ENCODE data around the gene ALOX5AP. TPM values are rescaled to one million over a fixed set of nuclear protein-coding genes. Genes with fewer than 3 reads are reported as not detected.

The ALOX5AP gene
- polyA plus RNA-seq, 2 donors = 2.1 to 10.5 TPM

- Histone ChIP-seq H3K4me3 (ENCODE audit: low read depth in 1 of 2, low read length in 2 of 2) (no peak overlapping the region), H3K27me3 (ENCODE audit: control insufficient read depth in 1 of 2, insufficient read depth in 2 of 2, low read length in 2 of 2) (no peaks in the 10 kb centered on the region), H3K36me3 (ENCODE audit: control insufficient read depth in 2 of 2, insufficient read depth in 2 of 2, low read length in 1 of 2) (no peaks in the 10 kb centered on the region), H3K9me3 (ENCODE audit: control insufficient read depth in 2 of 2, insufficient read depth in 1 of 2, low read depth in 1 of 2, low read length in 1 of 2) (no peaks in the 10 kb centered on the region), H3K4me1 (ENCODE audit: control insufficient read depth in 2 of 2, insufficient read depth in 2 of 2, low read length in 1 of 2) (no peaks in the 10 kb centered on the region), H3K27ac (ENCODE audit: low read depth in 2 of 2, low read length in 1 of 2) (no peak overlapping the region)
- WGBS, 2 donors = 55 to 69% methylated on average over 13 of the region's 13 CpGs
These were observed 22.5 kb upstream of the ALOX5AP start for GRCh38 chr13:30712536-30713532.

- Histone ChIP-seq H3K4me1 (ENCODE audit: control insufficient read depth in 2 of 2, insufficient read depth in 2 of 2, low read length in 1 of 2) (no peaks in the 10 kb centered on the region), H3K4me3 (ENCODE audit: low read depth in 1 of 2, low read length in 2 of 2) (no peak overlapping the region), H3K36me3 (ENCODE audit: control insufficient read depth in 2 of 2, insufficient read depth in 2 of 2, low read length in 1 of 2) (no peaks in the 10 kb centered on the region), H3K9me3 (ENCODE audit: control insufficient read depth in 2 of 2, insufficient read depth in 1 of 2, low read depth in 1 of 2, low read length in 1 of 2) (no peaks in the 10 kb centered on the region), H3K27me3 (ENCODE audit: control insufficient read depth in 1 of 2, insufficient read depth in 2 of 2, low read length in 2 of 2) (no peaks in the 10 kb centered on the region), H3K27ac (ENCODE audit: low read depth in 2 of 2, low read length in 1 of 2) (no peak overlapping the region)
- WGBS, 2 donors = 89 to 90% methylated on average over 10 of the region's 10 CpGs
These were observed 20.5 kb upstream of the ALOX5AP start for GRCh38 chr13:30714629-30715371.

DNA sequence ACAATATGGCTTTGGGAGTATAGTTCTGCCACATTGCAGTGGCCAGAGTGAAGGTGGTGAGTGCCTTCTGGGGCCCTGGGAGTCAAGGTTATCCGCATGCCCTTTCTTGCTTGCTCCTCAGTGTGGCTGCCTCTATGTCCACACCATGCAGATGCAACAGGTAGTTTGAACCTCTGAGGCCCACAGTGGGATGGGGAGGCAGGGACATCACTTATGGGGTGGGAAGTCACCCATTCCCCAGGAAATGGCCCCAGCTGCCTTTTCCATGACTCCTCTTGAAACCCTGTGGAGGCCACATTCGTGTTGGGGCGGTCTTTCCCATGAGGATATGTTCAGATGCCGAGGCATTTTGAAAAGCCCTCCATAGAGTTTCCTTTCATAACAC is 20.0 kb upstream of the ALOX5AP start:
- Histone ChIP-seq H3K4me3 (ENCODE audit: low read depth in 1 of 2, low read length in 2 of 2) (no peak overlapping the region), H3K27ac (ENCODE audit: low read depth in 2 of 2, low read length in 1 of 2) (no peak overlapping the region), H3K27me3 (ENCODE audit: control insufficient read depth in 1 of 2, insufficient read depth in 2 of 2, low read length in 2 of 2) (no peaks in the 10 kb centered on the region), H3K9me3 (ENCODE audit: control insufficient read depth in 2 of 2, insufficient read depth in 1 of 2, low read depth in 1 of 2, low read length in 1 of 2) (no peaks in the 10 kb centered on the region), H3K4me1 (ENCODE audit: control insufficient read depth in 2 of 2, insufficient read depth in 2 of 2, low read length in 1 of 2) (no peaks in the 10 kb centered on the region), H3K36me3 (ENCODE audit: control insufficient read depth in 2 of 2, insufficient read depth in 2 of 2, low read length in 1 of 2) (no peaks in the 10 kb centered on the region)
- WGBS, 2 donors = 92 to 93% methylated on average over 4 of the region's 4 CpGs

DNA sequence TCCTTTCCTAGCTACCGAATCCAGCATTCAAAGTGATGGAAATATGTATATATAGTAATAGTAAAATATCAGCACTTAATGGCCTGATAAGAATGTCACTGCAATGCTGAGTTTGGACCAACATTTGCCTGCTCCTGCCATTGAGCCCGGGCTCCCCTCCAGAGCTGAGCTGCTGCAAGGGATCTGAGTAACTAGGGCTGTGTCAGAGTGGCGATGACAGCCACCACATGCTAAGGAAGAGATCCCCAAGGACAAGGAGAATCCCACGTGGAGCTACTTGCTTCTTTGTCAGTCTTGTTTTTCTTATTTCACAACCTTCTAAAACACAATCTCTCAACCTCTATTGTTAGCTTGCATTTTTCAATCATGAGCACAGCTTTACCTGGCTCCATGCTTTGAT is 19.5 kb upstream of the ALOX5AP start:
- 72 to 74% methylated on average over 4 of the region's 4 CpGs for WGBS, 2 donors
- no peak overlapping the region for H3K4me3 ChIP-seq (ENCODE audit: low read depth in 1 of 2, low read length in 2 of 2)
- no peak overlapping the region for H3K27ac ChIP-seq (ENCODE audit: low read depth in 2 of 2, low read length in 1 of 2)
- no peaks in the 10 kb centered on the region for H3K9me3 ChIP-seq (ENCODE audit: control insufficient read depth in 2 of 2, insufficient read depth in 1 of 2, low read depth in 1 of 2, low read length in 1 of 2)
- H3K36me3 ChIP-seq (ENCODE audit: control insufficient read depth in 2 of 2, insufficient read depth in 2 of 2, low read length in 1 of 2) = no peaks in the 10 kb centered on the region
- H3K4me1 ChIP-seq (ENCODE audit: control insufficient read depth in 2 of 2, insufficient read depth in 2 of 2, low read length in 1 of 2) = no peaks in the 10 kb centered on the region
- no peaks in the 10 kb centered on the region for H3K27me3 ChIP-seq (ENCODE audit: control insufficient read depth in 1 of 2, insufficient read depth in 2 of 2, low read length in 2 of 2)

GRCh38 chr13:30718661-30719524 is 16.4 kb upstream of the ALOX5AP start:
- WGBS, 2 donors = 86 to 88% methylated on average over 9 of the region's 9 CpGs
- Histone ChIP-seq H3K9me3 (ENCODE audit: control insufficient read depth in 2 of 2, insufficient read depth in 1 of 2, low read depth in 1 of 2, low read length in 1 of 2) (no peaks in the 10 kb centered on the region), H3K27ac (ENCODE audit: low read depth in 2 of 2, low read length in 1 of 2) (no peak overlapping the region), H3K36me3 (ENCODE audit: control insufficient read depth in 2 of 2, insufficient read depth in 2 of 2, low read length in 1 of 2) (no peaks in the 10 kb centered on the region), H3K27me3 (ENCODE audit: control insufficient read depth in 1 of 2, insufficient read depth in 2 of 2, low read length in 2 of 2) (no peaks in the 10 kb centered on the region), H3K4me1 (ENCODE audit: control insufficient read depth in 2 of 2, insufficient read depth in 2 of 2, low read length in 1 of 2) (no peaks in the 10 kb centered on the region), H3K4me3 (ENCODE audit: low read depth in 1 of 2, low read length in 2 of 2) (no peak overlapping the region)

DNA sequence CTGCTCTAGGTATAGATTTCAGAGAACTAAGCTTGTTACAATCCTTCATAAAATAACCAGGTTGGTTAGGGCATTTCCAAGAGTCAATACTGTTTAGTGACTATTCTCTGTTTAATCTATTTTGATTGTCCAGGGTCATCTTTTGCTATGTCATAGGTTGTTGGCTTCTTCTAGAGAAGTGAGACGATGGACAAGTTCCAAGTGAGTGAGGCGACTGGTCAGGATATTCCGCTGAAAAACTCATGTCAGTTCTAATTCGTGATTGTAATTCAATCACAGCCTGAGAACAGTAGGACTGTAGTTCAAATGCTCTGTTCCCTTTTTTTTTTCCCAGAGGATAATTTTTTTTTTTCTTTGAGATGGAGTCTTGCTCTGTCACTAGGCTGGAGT is 15.8 kb upstream of the ALOX5AP start:
- WGBS, 2 donors = 85 to 87% methylated on average over 4 of the region's 4 CpGs
- no peaks in the 10 kb centered on the region for H3K36me3 ChIP-seq (ENCODE audit: control insufficient read depth in 2 of 2, insufficient read depth in 2 of 2, low read length in 1 of 2)

DNA sequence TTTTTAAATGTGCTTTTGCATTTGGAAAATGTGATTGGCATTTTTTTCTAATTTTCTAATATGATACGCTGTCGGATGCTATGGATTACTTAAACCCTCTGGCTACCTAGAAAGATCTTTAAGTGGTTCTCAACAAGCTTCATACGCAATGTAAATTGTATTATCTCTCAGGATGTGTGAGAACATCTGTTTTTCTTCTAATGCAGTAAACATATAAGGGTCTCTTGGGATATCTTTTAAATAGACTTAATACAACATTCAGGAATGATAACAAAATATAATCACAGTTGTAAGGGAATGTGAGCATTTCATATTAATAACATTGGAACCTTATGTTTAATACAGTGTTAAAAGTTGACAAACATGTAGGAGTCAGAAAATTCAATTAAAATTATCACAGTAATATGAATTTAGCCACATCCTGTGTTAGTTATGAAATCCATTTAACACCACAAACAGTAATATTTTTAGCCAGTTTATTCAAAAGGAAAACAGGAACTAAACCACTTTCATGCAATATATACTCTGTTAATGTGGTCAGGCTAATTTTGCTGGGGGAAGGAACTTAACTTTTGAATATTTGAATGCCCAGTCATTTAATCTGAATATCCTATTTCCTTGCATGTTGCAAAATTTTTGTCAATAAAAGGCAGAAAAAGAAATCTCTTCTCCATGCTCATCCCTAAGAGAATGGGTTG is 15.0 kb upstream of the ALOX5AP start:
- Histone ChIP-seq H3K36me3 (ENCODE audit: control insufficient read depth in 2 of 2, insufficient read depth in 2 of 2, low read length in 1 of 2) (no peaks in the 10 kb centered on the region), H3K27ac (ENCODE audit: low read depth in 2 of 2, low read length in 1 of 2) (no peak overlapping the region), H3K27me3 (ENCODE audit: control insufficient read depth in 1 of 2, insufficient read depth in 2 of 2, low read length in 2 of 2) (no peaks in the 10 kb centered on the region), H3K9me3 (ENCODE audit: control insufficient read depth in 2 of 2, insufficient read depth in 1 of 2, low read depth in 1 of 2, low read length in 1 of 2) (no peaks in the 10 kb centered on the region), H3K4me1 (ENCODE audit: control insufficient read depth in 2 of 2, insufficient read depth in 2 of 2, low read length in 1 of 2) (no peaks in the 10 kb centered on the region), H3K4me3 (ENCODE audit: low read depth in 1 of 2, low read length in 2 of 2) (no peak overlapping the region)
- WGBS, 2 donors = 82 to 88% methylated on average over 3 of the region's 3 CpGs

More for the DNA sequence above, 15.8 kb upstream of the ALOX5AP start:
- H3K9me3 ChIP-seq (ENCODE audit: control insufficient read depth in 2 of 2, insufficient read depth in 1 of 2, low read depth in 1 of 2, low read length in 1 of 2) = no peaks in the 10 kb centered on the region
- H3K27ac ChIP-seq (ENCODE audit: low read depth in 2 of 2, low read length in 1 of 2) = no peak overlapping the region
- H3K4me1 ChIP-seq (ENCODE audit: control insufficient read depth in 2 of 2, insufficient read depth in 2 of 2, low read length in 1 of 2) = no peaks in the 10 kb centered on the region
- no peak overlapping the region for H3K4me3 ChIP-seq (ENCODE audit: low read depth in 1 of 2, low read length in 2 of 2)
- H3K27me3 ChIP-seq (ENCODE audit: control insufficient read depth in 1 of 2, insufficient read depth in 2 of 2, low read length in 2 of 2) = no peaks in the 10 kb centered on the region

DNA sequence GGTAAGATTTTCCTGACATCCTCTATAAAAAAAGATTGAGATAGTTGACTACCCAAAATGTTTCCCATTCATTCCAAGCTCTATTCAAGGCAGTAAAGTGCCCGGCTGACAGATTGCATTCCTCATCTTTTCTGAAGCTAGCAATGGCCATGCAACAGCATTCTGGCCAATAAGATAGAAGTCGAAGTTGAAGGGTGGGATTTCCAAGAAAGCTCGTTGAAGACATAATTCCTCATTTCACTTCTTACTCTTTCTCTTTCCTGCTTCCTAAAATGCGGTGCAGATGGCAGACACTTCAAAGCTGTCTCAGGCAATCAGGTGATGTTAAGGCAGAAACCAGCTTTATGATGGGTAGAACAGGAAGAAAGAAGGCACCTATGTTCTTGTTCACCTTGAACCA is 13.4 kb upstream of the ALOX5AP start:
- Histone ChIP-seq H3K27me3 (ENCODE audit: control insufficient read depth in 1 of 2, insufficient read depth in 2 of 2, low read length in 2 of 2) (no peaks in the 10 kb centered on the region), H3K27ac (ENCODE audit: low read depth in 2 of 2, low read length in 1 of 2) (no peak overlapping the region), H3K4me1 (ENCODE audit: control insufficient read depth in 2 of 2, insufficient read depth in 2 of 2, low read length in 1 of 2) (no peaks in the 10 kb centered on the region), H3K36me3 (ENCODE audit: control insufficient read depth in 2 of 2, insufficient read depth in 2 of 2, low read length in 1 of 2) (no peaks in the 10 kb centered on the region), H3K9me3 (ENCODE audit: control insufficient read depth in 2 of 2, insufficient read depth in 1 of 2, low read depth in 1 of 2, low read length in 1 of 2) (no peaks in the 10 kb centered on the region), H3K4me3 (ENCODE audit: low read depth in 1 of 2, low read length in 2 of 2) (no peak overlapping the region)
- WGBS, 2 donors = 88 to 90% methylated on average over 4 of the region's 4 CpGs

DNA sequence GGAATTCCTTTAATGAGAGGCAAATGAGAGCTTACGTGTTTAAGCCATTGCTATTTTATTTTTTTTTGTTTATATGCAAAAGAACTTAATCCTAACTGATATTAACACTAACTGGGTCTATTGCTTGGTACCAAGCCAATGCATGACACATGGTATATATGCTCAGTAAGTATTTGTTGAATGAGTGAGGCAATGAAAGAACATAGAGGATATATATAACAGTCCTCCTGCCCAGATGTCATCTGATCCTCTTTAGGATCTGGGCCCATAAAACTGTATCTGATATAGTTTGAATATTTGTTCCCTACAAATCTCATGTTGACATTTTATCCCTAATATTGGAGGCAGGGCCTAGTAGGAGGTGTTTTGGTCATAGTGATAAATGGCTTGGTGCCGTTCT is 13.0 kb upstream of the ALOX5AP start:
- Histone ChIP-seq H3K4me1 (ENCODE audit: control insufficient read depth in 2 of 2, insufficient read depth in 2 of 2, low read length in 1 of 2) (no peaks in the 10 kb centered on the region), H3K27me3 (ENCODE audit: control insufficient read depth in 1 of 2, insufficient read depth in 2 of 2, low read length in 2 of 2) (no peaks in the 10 kb centered on the region), H3K9me3 (ENCODE audit: control insufficient read depth in 2 of 2, insufficient read depth in 1 of 2, low read depth in 1 of 2, low read length in 1 of 2) (no peaks in the 10 kb centered on the region), H3K27ac (ENCODE audit: low read depth in 2 of 2, low read length in 1 of 2) (no peak overlapping the region), H3K4me3 (ENCODE audit: low read depth in 1 of 2, low read length in 2 of 2) (no peak overlapping the region), H3K36me3 (ENCODE audit: control insufficient read depth in 2 of 2, insufficient read depth in 2 of 2, low read length in 1 of 2) (no peaks in the 10 kb centered on the region)
- WGBS, 2 donors = 91 to 93% methylated on average over 2 of the region's 2 CpGs

Measured in esophagus (tissue), 2 donors.